Liver (tissue), 3 donors: ENCODE data around the gene LARGE1.

ENCODE experiments used
- JUND ChIP-seq, 2 donors: IDR thresholded peaks; 2 replicates each; pipeline ENCODE4 v1.6.1; 2016; ENCODE audit warnings: antibody characterized with exemption in 2 of 2
- YY1 ChIP-seq: IDR thresholded peaks from 2 replicates; pipeline ENCODE4 v1.6.1; 2016; ENCODE audit warnings: antibody characterized with exemption, mild to moderate bottlenecking
- TF ChIP-seq, protein P1 (sequence below): IDR thresholded peaks from 2 replicates; pipeline ENCODE4 v1.6.1; 2016; ENCODE audit warnings: antibody characterized with exemption
- TF ChIP-seq, protein P2 (sequence below): fragments of 150-350 bp; IDR thresholded peaks from 2 replicates; pipeline ENCODE4 v1.5.1; 2017; ENCODE audit warnings: improper control_type of control experiment, low read depth, low read length; ENCODE audit not compliant: missing input control
- donor health status: healthy.
- donor health status: healthy.

DNA sequence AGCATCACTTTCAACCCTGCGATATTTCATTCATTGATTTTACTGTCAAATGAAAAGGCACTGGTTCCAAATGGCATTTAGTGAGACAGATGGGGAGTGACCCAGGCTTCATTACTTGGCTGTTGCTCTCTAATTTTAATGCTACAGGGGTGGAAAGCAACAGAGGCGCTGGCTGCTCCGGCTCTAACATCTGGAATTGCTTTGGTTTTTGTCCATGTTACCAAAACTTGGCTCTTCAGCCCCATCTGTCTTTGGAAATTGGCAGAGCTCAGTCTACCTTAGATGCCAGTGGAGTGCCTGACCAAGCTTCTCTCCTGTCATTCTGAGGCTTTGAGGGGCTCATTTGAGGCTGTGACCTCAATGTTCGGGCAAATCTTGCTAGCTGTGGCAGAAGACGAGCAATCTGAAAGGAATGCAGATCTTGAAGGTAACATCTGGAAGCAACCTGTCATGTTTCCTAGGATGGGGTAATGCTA is 452.6 kb downstream of the LARGE1 start:
- TF ChIP-seq, protein P1, sequence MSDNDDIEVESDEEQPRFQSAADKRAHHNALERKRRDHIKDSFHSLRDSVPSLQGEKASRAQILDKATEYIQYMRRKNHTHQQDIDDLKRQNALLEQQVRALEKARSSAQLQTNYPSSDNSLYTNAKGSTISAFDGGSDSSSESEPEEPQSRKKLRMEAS: no peak
- TF ChIP-seq, protein P2, sequence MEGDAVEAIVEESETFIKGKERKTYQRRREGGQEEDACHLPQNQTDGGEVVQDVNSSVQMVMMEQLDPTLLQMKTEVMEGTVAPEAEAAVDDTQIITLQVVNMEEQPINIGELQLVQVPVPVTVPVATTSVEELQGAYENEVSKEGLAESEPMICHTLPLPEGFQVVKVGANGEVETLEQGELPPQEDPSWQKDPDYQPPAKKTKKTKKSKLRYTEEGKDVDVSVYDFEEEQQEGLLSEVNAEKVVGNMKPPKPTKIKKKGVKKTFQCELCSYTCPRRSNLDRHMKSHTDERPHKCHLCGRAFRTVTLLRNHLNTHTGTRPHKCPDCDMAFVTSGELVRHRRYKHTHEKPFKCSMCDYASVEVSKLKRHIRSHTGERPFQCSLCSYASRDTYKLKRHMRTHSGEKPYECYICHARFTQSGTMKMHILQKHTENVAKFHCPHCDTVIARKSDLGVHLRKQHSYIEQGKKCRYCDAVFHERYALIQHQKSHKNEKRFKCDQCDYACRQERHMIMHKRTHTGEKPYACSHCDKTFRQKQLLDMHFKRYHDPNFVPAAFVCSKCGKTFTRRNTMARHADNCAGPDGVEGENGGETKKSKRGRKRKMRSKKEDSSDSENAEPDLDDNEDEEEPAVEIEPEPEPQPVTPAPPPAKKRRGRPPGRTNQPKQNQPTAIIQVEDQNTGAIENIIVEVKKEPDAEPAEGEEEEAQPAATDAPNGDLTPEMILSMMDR: no peak
- no peak for TF ChIP-seq JUND (IDR thresholded peaks at IDR 0.05)
- no peak for TF ChIP-seq YY1
